BJ (cell line): Measurements from ENCODE around the gene TAOK1. TPM values are rescaled to one million over a fixed set of nuclear protein-coding genes. Genes with fewer than 3 reads are reported as not detected.

Source experiments
- CTCF ChIA-PET: fragments of 350-600 bp; formaldehyde crosslinking; extraction: SDS; loops from one replicate; lab custom pipeline; 2021; ENCODE audit warnings: antibody characterized with exemption, inconsistent platforms; lab: Yijun Ruan, JAX
- POLR2A ChIA-PET: fragments of 300-600 bp; sonication (Branson Sonifier 250); formaldehyde crosslinking; extraction: SDS; loops from one replicate; lab custom pipeline; 2021; ENCODE audit warnings: antibody characterized with exemption; lab: Charles Lee
- DNase-seq: peaks from one replicate; pipeline ENCODE4 v3.0.0-alpha.2; 2011; ENCODE audit warnings: low read depth
- H3K27me3 ChIP-seq: 2 replicates; pipeline ENCODE4 v1.6.0; 2011; ENCODE audit warnings: low read length; ENCODE audit not compliant: control insufficient read depth, insufficient read depth
- H3K36me3 ChIP-seq: 2 replicates; pipeline ENCODE4 v1.5.1; 2011; ENCODE audit warnings: low read length; ENCODE audit not compliant: control insufficient read depth, insufficient read depth
- H3K4me3 ChIP-seq: 2 replicates; pipeline ENCODE4 v1.5.1; 2011; ENCODE audit warnings: low read depth, mild to moderate bottlenecking, control low read depth, low read length
- polyA plus RNA-seq: library from polyadenylated mRNA; depleted of rRNA; stranded (reverse); fragments of >200 nt; gene quantifications from 2 replicates; pipeline ENCODE4 v1.2.3, GENCODE V29; 2011
- TF ChIP-seq, protein P1 (sequence below): IDR thresholded peaks from 2 replicates; pipeline ENCODE4 v1.5.1; 2011; ENCODE audit warnings: low read depth, mild to moderate bottlenecking, control low read depth, inconsistent platforms, low read length, moderate library complexity; ENCODE audit not compliant: insufficient read depth

Gene TAOK1
- polyA plus RNA-seq, 1 experiment: 9.1 TPM

DNA sequence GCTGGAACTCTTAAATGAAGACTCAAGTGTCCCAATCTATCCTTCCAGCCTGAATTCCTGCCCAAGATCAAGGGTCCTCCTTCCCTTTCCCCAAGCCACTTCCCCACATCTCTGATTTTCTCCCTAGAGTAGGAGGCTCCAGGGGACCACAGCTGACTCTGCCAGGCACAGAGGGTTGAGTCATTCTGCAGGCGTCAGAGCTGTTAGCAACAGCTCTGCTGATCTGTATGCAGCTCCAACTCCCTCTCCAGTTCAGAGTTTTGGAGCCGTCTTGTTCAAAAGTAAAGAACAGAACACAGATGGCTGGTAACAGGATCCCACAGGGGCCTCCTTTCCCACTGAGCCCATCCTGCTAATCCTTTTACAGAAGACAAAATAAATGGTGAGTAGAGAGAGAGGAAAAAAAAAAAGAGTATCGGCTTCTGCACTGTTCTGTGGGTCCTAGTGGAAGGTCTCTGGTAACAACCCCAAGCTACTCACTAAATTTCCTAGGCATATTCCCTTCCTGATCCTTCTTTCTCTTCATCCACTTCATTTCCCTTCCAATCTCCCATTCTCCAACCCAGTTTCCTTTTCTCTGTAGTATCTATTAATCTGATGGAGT is 13.4 kb upstream of the TAOK1 start:
- Histone ChIP-seq H3K4me3 (no peak overlapping the region), H3K36me3 (no peaks in the 10 kb centered on the region), H3K27me3 (no peaks in the 10 kb centered on the region)
- TF ChIP-seq, protein P1, sequence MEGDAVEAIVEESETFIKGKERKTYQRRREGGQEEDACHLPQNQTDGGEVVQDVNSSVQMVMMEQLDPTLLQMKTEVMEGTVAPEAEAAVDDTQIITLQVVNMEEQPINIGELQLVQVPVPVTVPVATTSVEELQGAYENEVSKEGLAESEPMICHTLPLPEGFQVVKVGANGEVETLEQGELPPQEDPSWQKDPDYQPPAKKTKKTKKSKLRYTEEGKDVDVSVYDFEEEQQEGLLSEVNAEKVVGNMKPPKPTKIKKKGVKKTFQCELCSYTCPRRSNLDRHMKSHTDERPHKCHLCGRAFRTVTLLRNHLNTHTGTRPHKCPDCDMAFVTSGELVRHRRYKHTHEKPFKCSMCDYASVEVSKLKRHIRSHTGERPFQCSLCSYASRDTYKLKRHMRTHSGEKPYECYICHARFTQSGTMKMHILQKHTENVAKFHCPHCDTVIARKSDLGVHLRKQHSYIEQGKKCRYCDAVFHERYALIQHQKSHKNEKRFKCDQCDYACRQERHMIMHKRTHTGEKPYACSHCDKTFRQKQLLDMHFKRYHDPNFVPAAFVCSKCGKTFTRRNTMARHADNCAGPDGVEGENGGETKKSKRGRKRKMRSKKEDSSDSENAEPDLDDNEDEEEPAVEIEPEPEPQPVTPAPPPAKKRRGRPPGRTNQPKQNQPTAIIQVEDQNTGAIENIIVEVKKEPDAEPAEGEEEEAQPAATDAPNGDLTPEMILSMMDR: no peak
- POLR2A ChIA-PET: no interaction called here
- CTCF ChIA-PET: interaction anchor here (0.6 to 2.3 kb wide), 12 partner anchors 8 to 253 kb away, joined by 3 to 13 read pairs (median 4); partner anchors contain the start of genes ABHD15, TAOK1 and TP53I13
- peak; percentile 36 for DNase-seq

DNA sequence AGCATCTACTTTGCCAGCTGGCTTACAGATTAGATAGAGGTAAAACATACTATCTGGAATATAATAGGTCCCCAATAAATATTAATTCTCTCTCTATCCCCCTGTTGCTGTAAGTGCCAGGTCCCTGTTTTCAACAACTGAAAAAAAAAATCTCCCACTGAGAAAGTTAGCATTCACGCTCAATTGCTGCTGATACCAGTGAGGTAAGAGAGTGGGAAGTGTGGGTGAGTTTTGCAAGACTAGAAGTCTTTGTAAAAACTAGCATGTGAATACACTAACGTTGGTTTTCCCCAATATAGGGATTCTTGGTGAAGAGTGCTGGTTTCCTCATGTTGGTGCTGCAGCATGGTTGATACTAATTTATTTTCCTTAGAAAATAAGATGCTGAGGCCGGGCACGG is 11.7 kb upstream of the TAOK1 start:
- CTCF ChIA-PET: interaction anchor here (2.3 to 8.4 kb wide), 2 partner anchors 9 kb away, joined by 7 to 41 read pairs; no protein-coding TSS in a partner anchor
- TF ChIP-seq, protein P1: no peak
- DNase-seq: no peak

DNA sequence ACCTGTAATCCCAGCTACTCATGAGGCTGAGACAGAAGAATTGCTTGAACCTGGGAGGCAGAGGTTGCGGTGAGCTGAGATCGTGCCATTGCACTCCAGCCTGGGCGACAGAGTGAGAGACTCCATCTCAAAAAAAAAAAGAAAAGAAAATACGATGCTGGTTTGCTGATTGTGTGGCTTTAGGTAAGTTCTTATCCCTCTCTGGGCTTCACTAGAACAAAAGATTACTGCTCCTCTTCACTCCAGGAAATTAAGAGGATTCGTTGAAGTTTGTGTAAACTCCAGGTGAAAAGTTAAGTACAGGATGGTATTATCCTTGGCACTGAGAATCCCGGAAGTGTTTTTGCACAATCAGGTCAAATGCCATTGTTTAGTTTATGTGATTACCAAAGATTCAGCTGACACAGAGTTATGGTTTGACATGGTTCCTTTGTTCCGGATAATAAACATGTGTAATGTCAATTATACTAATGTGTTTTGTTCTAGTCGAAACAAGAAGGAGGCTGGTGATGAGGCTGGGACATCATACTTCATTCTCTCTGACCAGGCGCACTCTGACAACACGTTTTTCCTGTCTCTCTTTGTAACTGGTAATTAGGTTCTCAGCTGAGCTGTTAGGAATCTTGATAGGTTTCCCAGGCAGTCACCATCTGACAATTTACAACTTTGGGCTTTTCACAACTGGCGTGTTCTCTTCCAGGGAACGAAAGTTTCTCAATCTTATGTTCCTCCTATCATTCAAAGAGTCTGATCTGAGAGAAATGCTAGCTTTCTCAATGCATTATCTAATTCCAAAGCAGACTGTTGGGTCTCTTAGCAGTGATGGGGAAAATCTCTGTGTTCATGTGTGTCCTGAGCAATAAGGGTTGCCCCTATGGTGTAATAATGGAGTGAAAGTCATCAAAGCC is 10.8 kb upstream of the TAOK1 start:
- ChIA-PET CTCF (interaction anchor here (2.1 to 8.4 kb wide), 2 partner anchors 10 to 158 kb away, joined by 7 to 41 read pairs; no protein-coding TSS in a partner anchor), POLR2A (no interaction called here)
- Histone ChIP-seq H3K4me3 (no peak overlapping the region), H3K36me3 (no peaks in the 10 kb centered on the region), H3K27me3 (no peaks in the 10 kb centered on the region; the same call in 1 of the 2 replicates)
- TF ChIP-seq, protein P1: no peak
- no peak for DNase-seq

More for the DNA sequence above, 11.7 kb upstream of the TAOK1 start:
- no peaks in the 10 kb centered on the region; the same call in 1 of the 2 replicates for H3K27me3 ChIP-seq
- POLR2A ChIA-PET: no interaction called here
- H3K36me3 ChIP-seq: no peaks in the 10 kb centered on the region
- no peak overlapping the region for H3K4me3 ChIP-seq

DNA sequence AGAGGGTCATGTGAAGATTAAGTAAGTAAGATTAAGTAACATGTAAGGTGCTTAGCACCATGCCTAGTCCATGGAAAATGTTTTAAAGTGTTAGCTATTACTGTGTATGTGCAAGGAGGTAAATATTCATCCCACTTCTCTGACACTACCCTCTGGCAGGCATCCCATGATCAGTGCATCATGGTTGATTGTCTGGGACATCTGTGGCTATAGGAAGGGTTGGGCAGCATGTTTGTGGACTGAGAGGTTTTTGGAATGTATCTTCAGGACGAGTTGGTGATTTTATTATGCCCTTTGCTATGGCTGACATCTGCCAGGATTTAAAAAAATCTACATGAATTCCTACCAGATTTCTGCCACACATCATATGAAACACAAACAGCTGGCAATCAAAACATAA is 6.5 kb upstream of the TAOK1 start:
- DNase-seq: no peak
- ChIA-PET CTCF (interaction anchor here (1.3 to 8.4 kb wide), 2 partner anchors 14 to 153 kb away, joined by 3 to 41 read pairs; no protein-coding TSS in a partner anchor), POLR2A (interaction anchor here (0.6 kb wide), 1 partner anchor 769 kb away, joined by 5 read pairs; no protein-coding TSS in a partner anchor)
- TF ChIP-seq, protein P1: no peak
- Histone ChIP-seq H3K36me3 (no peaks in the 10 kb centered on the region), H3K27me3 (no peaks in the 10 kb centered on the region; the same call in 1 of the 2 replicates), H3K4me3 (no peak overlapping the region)
